Cerebellar cortex (tissue), 1 donor: ENCODE data around the gene SLAIN1.

Experiments
- DNase-seq: peaks from one replicate; pipeline ENCODE4 v3.0.0-alpha.2; 2015; ENCODE audit warnings: low spot score

Gene SLAIN1

GRCh38 chr13:77714119-77714755 is 16.8 kb downstream of the SLAIN1 start:
- no peak for DNase-seq

- DNase-seq: no peak
Measured at GRCh38 chr13:77715233-77715891, 17.9 kb downstream of the SLAIN1 start.

- DNase-seq: no peak
Measured at GRCh38 chr13:77716692-77717091, 19.2 kb downstream of the SLAIN1 start.

- no peak for DNase-seq
Measured at GRCh38 chr13:77717508-77717907, 20.0 kb downstream of the SLAIN1 start.

GRCh38 chr13:77719128-77719527 is 21.6 kb downstream of the SLAIN1 start:
- no peak for DNase-seq

- no peak for DNase-seq
Measured at GRCh38 chr13:77720988-77721387, 23.5 kb downstream of the SLAIN1 start.

GRCh38 chr13:77724092-77724491 is 26.6 kb downstream of the SLAIN1 start:
- DNase-seq: no peak

- DNase-seq: no peak
Measured at GRCh38 chr13:77725071-77725470, 27.6 kb downstream of the SLAIN1 start.

GRCh38 chr13:77728265-77729125 is 31.0 kb downstream of the SLAIN1 start:
- DNase-seq: peak; percentile 94

GRCh38 chr13:77729502-77730221 is 32.2 kb downstream of the SLAIN1 start:
- DNase-seq: no peak

GRCh38 chr13:77730572-77730971 is 33.1 kb downstream of the SLAIN1 start:
- DNase-seq: no peak

GRCh38 chr13:77732287-77732686 is 34.8 kb downstream of the SLAIN1 start:
- DNase-seq: no peak

- DNase-seq: peak; percentile 93
Measured at GRCh38 chr13:77733674-77734073, 36.2 kb downstream of the SLAIN1 start.

- no peak for DNase-seq
Measured at GRCh38 chr13:77737583-77738200, 40.2 kb downstream of the SLAIN1 start.

- peak; percentile 24 for DNase-seq
Measured at GRCh38 chr13:77740097-77740735, 42.7 kb downstream of the SLAIN1 start.

GRCh38 chr13:77740931-77741596 is 43.6 kb downstream of the SLAIN1 start:
- DNase-seq: peak; percentile 67

- no peak for DNase-seq
Measured at GRCh38 chr13:77741597-77741972, 44.1 kb downstream of the SLAIN1 start.

GRCh38 chr13:77742801-77743200 is 45.3 kb downstream of the SLAIN1 start:
- DNase-seq: no peak

- no peak for DNase-seq
Measured at GRCh38 chr13:77745784-77746183, 48.3 kb downstream of the SLAIN1 start.

- no peak for DNase-seq
Measured at GRCh38 chr13:77749344-77749880, 51.9 kb downstream of the SLAIN1 start.
